T-helper 2 cell treated with Interferon-gamma antibody and Interleukin-4, amounts not matched to agents 5 μg/mL and 100 μg/mL, for 36 hours (primary cell): Measurements from ENCODE around the gene CPEB3.

Source experiments
- DNase-seq: peaks from one replicate; pipeline ENCODE4 v3.0.0; 2021; ENCODE audit warnings: low spot score
- H3K27ac Mint-ChIP-seq: one replicate; pipeline ENCODE4 v1.8.0; 2021; ENCODE audit warnings: mild to moderate bottlenecking, mixed read lengths
- H3K27me3 Mint-ChIP-seq: one replicate; pipeline ENCODE4 v1.8.0; 2021; ENCODE audit warnings: low read depth, mixed read lengths
- H3K36me3 Mint-ChIP-seq: one replicate; pipeline ENCODE4 v1.8.0; 2021; ENCODE audit warnings: low read depth, mixed read lengths
- H3K4me1 Mint-ChIP-seq: one replicate; pipeline ENCODE4 v1.8.0; 2021; ENCODE audit warnings: low read depth, mixed read lengths
- H3K4me3 Mint-ChIP-seq: one replicate; pipeline ENCODE4 v1.8.0; 2022; ENCODE audit warnings: mild to moderate bottlenecking, moderate library complexity, mixed read lengths
- H3K9me3 Mint-ChIP-seq: one replicate; pipeline ENCODE4 v1.8.0; 2021; ENCODE audit warnings: mixed read lengths

CPEB3 gene

DNA sequence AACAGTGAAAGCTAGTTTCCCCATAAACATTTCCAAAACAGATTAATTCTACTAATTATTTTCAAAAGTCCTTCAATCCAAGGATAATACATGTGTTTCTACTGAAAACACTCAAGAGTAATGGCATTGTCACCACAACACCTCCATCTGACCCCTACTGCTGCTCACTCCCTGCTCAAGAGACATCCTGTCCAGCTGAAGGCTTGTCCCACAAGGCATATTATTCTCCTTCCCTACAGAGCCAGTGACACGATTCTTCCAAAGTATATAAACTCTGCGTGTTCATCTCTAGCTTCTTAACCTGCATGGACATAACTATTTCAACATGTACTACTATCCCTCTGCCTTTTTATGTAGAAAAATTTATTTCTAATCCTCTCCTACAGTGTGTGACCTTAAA, 182.1 kb downstream of the CPEB3 start:
- no peaks in the 10 kb centered on the region for H3K9me3 Mint-ChIP-seq
- no peaks in the 10 kb centered on the region for H3K36me3 Mint-ChIP-seq
- H3K4me1 Mint-ChIP-seq: no peaks in the 10 kb centered on the region
- no peak for DNase-seq
- H3K4me3 Mint-ChIP-seq: no peak overlapping the region
- H3K27me3 Mint-ChIP-seq: peaks cover 5% of the 10 kb centered on the region
- no peak overlapping the region for H3K27ac Mint-ChIP-seq

GRCh38 chr10:92108120-92108519, 182.8 kb downstream of the CPEB3 start:
- Mint-ChIP-seq H3K27ac (no peak overlapping the region), H3K36me3 (no peaks in the 10 kb centered on the region), H3K4me1 (no peaks in the 10 kb centered on the region), H3K9me3 (no peaks in the 10 kb centered on the region), H3K4me3 (no peak overlapping the region), H3K27me3 (peaks cover 5% of the 10 kb centered on the region)
- no peak for DNase-seq

GRCh38 chr10:92103376-92104090, 187.3 kb downstream of the CPEB3 start:
- H3K9me3 Mint-ChIP-seq: no peaks in the 10 kb centered on the region
- no peak for DNase-seq
- no peak overlapping the region for H3K4me3 Mint-ChIP-seq
- H3K27ac Mint-ChIP-seq: no peak overlapping the region
- H3K36me3 Mint-ChIP-seq: no peaks in the 10 kb centered on the region
- peaks cover 17% of the 10 kb centered on the region for H3K4me1 Mint-ChIP-seq
- H3K27me3 Mint-ChIP-seq: peaks cover 8% of the 10 kb centered on the region

DNA sequence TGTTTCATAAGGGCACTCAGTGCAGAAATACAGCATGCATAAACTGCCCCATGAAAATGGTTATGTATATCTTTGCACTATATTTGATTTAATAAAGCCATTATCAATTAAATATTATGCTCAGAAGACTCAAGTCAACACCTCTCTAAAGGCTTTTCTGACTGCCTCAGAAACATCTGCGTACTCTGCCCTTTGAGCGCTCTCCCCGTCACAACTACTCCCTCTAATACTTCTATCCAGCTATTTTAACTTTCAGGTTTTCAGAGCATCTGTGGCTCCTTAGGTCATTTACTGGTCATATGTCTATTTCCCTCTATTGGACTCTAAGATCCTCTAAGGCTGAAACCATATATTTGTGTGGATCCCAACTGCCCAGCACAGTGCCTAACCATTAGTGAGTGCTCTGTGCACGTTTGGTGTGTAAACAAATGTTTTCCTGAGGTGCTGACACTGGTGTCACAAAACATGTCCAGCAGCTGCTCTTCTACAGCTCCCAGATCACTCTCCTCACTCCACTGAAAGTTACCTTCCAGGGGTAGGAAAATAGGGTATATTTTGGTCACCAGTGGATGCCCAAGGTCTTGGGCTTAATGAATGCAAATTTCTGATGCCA, 188.2 kb downstream of the CPEB3 start:
- Mint-ChIP-seq H3K4me1 (peaks cover 17% of the 10 kb centered on the region), H3K4me3 (no peak overlapping the region)

GRCh38 chr10:92094960-92095359, 195.9 kb downstream of the CPEB3 start:
- Mint-ChIP-seq H3K4me1 (peaks cover 1% of the 10 kb centered on the region), H3K27me3 (peaks cover 2% of the 10 kb centered on the region), H3K27ac (no peak overlapping the region), H3K36me3 (no peaks in the 10 kb centered on the region), H3K4me3 (no peak overlapping the region), H3K9me3 (no peaks in the 10 kb centered on the region)
- no peak for DNase-seq

More for the DNA sequence above, 188.2 kb downstream of the CPEB3 start:
- Mint-ChIP-seq H3K27ac (no peak overlapping the region), H3K9me3 (no peaks in the 10 kb centered on the region), H3K36me3 (no peaks in the 10 kb centered on the region), H3K27me3 (peaks cover 8% of the 10 kb centered on the region)
- no peak for DNase-seq

DNA sequence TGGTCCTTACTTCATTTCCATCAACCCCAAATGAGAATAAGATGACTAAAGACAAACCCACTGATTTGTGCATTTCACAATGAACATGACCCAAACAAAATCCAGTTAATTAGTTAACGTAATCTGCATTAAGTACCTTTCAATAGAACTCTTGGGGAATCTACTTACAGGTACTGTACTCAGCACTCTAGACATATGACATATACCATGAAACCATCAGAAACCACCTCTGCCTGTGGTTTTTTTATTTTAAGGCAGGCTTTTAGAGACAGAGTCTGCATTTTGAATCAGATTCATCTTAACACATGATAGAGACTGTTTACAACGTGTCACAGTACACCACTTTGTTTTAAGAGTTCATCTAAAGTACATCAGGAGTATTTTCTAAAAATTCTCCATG, 198.9 kb downstream of the CPEB3 start:
- no peak for DNase-seq
- peaks cover 2% of the 10 kb centered on the region for H3K27me3 Mint-ChIP-seq
- no peaks in the 10 kb centered on the region for H3K9me3 Mint-ChIP-seq
- H3K27ac Mint-ChIP-seq: no peak overlapping the region
- H3K36me3 Mint-ChIP-seq: no peaks in the 10 kb centered on the region
- H3K4me3 Mint-ChIP-seq: no peak overlapping the region
- H3K4me1 Mint-ChIP-seq: peaks cover 3% of the 10 kb centered on the region

- H3K9me3 Mint-ChIP-seq: no peaks in the 10 kb centered on the region
- H3K36me3 Mint-ChIP-seq: no peaks in the 10 kb centered on the region
- peaks cover 3% of the 10 kb centered on the region for H3K4me1 Mint-ChIP-seq
- H3K27ac Mint-ChIP-seq: no peak overlapping the region
- H3K27me3 Mint-ChIP-seq: peaks cover 2% of the 10 kb centered on the region
- H3K4me3 Mint-ChIP-seq: no peak overlapping the region
- peak; percentile 33 for DNase-seq
Measured at GRCh38 chr10:92087750-92088395, 203.0 kb downstream of the CPEB3 start.

GRCh38 chr10:92082583-92083280, 208.1 kb downstream of the CPEB3 start:
- no peaks in the 10 kb centered on the region for H3K27me3 Mint-ChIP-seq
- no peak overlapping the region for H3K27ac Mint-ChIP-seq
- no peaks in the 10 kb centered on the region for H3K9me3 Mint-ChIP-seq
- no peaks in the 10 kb centered on the region for H3K4me1 Mint-ChIP-seq
- no peaks in the 10 kb centered on the region for H3K36me3 Mint-ChIP-seq
- DNase-seq: no peak
- no peak overlapping the region for H3K4me3 Mint-ChIP-seq

DNA sequence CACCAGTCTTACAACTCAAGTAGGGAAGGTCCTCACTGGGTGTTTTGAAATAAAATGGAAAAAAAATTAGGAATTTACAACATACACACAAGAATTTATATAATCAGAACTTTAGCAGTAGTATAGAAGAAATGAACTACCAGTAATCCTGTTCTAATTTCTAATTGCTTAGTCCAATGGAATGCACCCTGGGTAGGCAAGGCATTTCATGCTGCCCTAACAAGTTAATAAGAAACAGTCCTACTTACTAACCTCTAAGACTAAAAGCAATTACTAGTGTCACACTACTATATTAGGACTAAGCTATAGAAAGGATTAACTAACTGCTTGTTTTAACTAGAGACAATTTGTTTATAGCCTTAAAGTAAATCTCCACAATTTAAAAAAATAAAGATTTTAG, 209.2 kb downstream of the CPEB3 start:
- DNase-seq: no peak
- Mint-ChIP-seq H3K4me3 (no peak overlapping the region), H3K27me3 (no peaks in the 10 kb centered on the region), H3K9me3 (no peaks in the 10 kb centered on the region), H3K4me1 (no peaks in the 10 kb centered on the region), H3K27ac (no peak overlapping the region), H3K36me3 (no peaks in the 10 kb centered on the region)

DNA sequence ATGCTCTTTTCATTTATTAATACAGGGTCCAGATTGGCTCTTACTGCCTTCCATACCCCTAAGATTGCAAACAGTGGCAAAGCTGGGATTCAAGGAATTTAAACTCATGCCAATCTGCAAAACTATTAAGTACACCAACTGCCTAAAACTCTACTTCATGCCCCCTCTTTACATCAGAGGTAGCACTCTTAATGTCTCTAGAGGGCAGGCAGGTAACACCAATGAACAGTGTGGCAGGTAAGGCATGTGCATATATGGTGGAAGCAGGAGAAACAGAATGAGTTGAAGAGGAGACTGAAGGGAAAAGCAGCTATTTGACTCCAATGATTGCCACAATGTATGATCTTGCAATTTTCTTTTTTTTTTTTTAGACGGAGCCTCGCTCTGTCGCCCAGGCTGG, 210.6 kb downstream of the CPEB3 start:
- no peaks in the 10 kb centered on the region for H3K36me3 Mint-ChIP-seq
- H3K4me1 Mint-ChIP-seq: no peaks in the 10 kb centered on the region
- H3K4me3 Mint-ChIP-seq: no peak overlapping the region
- no peaks in the 10 kb centered on the region for H3K9me3 Mint-ChIP-seq
- H3K27me3 Mint-ChIP-seq: no peaks in the 10 kb centered on the region
- H3K27ac Mint-ChIP-seq: no peak overlapping the region
- no peak for DNase-seq

DNA sequence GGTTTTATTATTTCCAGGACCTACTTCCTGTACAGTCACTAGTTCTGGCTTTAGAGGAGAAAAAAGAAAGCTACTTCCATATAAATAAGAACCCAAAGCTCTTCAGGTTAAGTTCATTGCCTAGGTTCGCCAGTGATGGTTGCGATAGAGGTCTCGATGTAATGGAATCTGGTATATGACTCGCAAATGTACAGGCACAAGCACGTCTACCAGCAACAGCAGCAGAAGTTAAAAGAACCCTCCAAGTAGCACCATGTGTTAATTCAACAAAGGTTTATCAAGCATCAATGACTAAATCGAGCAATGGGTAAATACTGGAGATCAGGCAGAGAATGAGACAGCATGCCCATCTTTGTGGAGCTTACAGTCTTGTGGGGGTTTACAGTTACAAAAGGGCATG, 211.9 kb downstream of the CPEB3 start:
- Mint-ChIP-seq H3K9me3 (no peaks in the 10 kb centered on the region), H3K4me3 (no peak overlapping the region), H3K27ac (no peak overlapping the region), H3K4me1 (no peaks in the 10 kb centered on the region), H3K27me3 (no peaks in the 10 kb centered on the region), H3K36me3 (no peaks in the 10 kb centered on the region)
- no peak for DNase-seq

DNA sequence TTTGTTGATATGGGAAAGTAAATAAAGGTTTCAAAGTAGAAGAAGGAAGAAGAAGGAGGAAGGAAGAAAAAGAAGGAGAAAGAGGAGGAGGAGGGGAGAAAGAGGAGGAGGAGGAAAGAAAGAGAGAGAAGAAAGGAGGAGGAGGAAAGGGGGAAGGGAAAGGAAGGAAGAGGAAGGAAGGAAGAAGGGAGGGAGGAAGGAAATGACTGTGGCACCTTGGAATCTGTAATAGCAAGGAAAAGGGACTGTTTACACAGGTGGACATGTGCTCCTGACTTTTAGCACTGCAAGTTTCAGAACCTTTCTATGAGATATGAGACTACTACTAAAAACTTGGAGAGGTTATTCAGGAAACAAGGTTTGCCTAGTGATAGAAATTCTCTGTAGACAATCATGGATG, 214.2 kb downstream of the CPEB3 start:
- no peak for DNase-seq
- no peaks in the 10 kb centered on the region for H3K27me3 Mint-ChIP-seq
- no peak overlapping the region for H3K27ac Mint-ChIP-seq
- H3K4me3 Mint-ChIP-seq: no peak overlapping the region
- no peaks in the 10 kb centered on the region for H3K36me3 Mint-ChIP-seq
- H3K9me3 Mint-ChIP-seq: no peaks in the 10 kb centered on the region
- no peaks in the 10 kb centered on the region for H3K4me1 Mint-ChIP-seq

DNA sequence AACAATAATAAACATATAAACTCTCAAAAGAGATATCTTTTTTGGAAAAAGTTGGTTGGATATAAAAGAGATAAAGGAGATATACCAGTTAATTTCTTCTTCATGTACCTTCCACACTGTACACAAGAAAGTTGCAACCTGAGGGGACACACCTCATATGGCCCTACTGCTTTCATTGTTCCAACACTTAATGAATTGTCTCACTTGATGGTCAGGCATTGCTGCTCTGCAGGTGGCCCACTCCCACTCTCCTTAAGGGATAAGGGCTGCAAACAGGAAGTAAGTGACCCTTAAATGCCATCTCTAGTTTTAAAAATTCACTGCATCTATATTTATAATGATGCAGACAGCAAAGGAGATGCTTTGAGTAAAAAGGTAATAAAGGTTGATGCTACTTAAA, 215.0 kb downstream of the CPEB3 start:
- peaks cover under 1% of the 10 kb centered on the region for H3K4me1 Mint-ChIP-seq
- H3K9me3 Mint-ChIP-seq: no peaks in the 10 kb centered on the region
- H3K4me3 Mint-ChIP-seq: no peak overlapping the region
- no peaks in the 10 kb centered on the region for H3K36me3 Mint-ChIP-seq
- DNase-seq: no peak
- no peak overlapping the region for H3K27ac Mint-ChIP-seq
- H3K27me3 Mint-ChIP-seq: peaks cover under 1% of the 10 kb centered on the region
